OCI-LY1 (cell line): ENCODE data around the gene SYT1.

ENCODE experiments used
- H2AFZ ChIP-seq: fragments of 200-600 bp; sonication (generic), shearing (Covaris generic); 2 replicates; pipeline ENCODE4 v1.6.0; 2014; ENCODE audit warnings: antibody characterized with exemption, mild to moderate bottlenecking, low read length
- H3F3A ChIP-seq: fragments of 200-600 bp; sonication (generic), shearing (Covaris generic); 2 replicates; pipeline ENCODE4 v1.6.0; 2014; ENCODE audit warnings: mild to moderate bottlenecking, antibody characterized with exemption, low read length, moderate library complexity; ENCODE audit not compliant: insufficient read depth
- H3K27ac ChIP-seq: fragments of 200-600 bp; sonication (generic); 2 replicates; pipeline ENCODE4 v1.5.1; 2014; ENCODE audit warnings: low read length, mixed run types, mild to moderate bottlenecking, low read depth; ENCODE audit not compliant: poor library complexity, severe bottlenecking
- H3K27me3 ChIP-seq: fragments of 200-600 bp; sonication (generic); 2 replicates; pipeline ENCODE4 v1.6.0; 2014; ENCODE audit warnings: antibody characterized with exemption, mild to moderate bottlenecking, low read length, moderate library complexity; ENCODE audit not compliant: insufficient read depth
- H3K36me3 ChIP-seq: fragments of 200-600 bp; sonication (generic); 2 replicates; pipeline ENCODE4 v1.6.1; 2014; ENCODE audit warnings: mild to moderate bottlenecking, antibody characterized with exemption, low read length, moderate library complexity, mixed read lengths; ENCODE audit not compliant: insufficient read depth
- H3K4me1 ChIP-seq: fragments of 200-600 bp; sonication (generic); 2 replicates; pipeline ENCODE4 v1.5.1; 2014; ENCODE audit warnings: mild to moderate bottlenecking, low read length, moderate library complexity; ENCODE audit not compliant: insufficient read depth, severe bottlenecking
- H3K4me2 ChIP-seq: fragments of 200-600 bp; sonication (generic), shearing (Covaris generic); 2 replicates; pipeline ENCODE4 v1.6.1; 2014; ENCODE audit warnings: low read length
- H3K4me3 ChIP-seq: fragments of 200-600 bp; sonication (generic); 2 replicates; pipeline ENCODE4 v1.5.1; 2014; ENCODE audit warnings: low read length, low read depth, mild to moderate bottlenecking, mixed read lengths; ENCODE audit not compliant: poor library complexity, severe bottlenecking
- H3K79me2 ChIP-seq: fragments of 200-600 bp; shearing (Covaris generic); 2 replicates; pipeline ENCODE4 v1.6.1; 2016; ENCODE audit warnings: mixed run types, low read length, mixed read lengths; ENCODE audit not compliant: insufficient read depth
- H3K9ac ChIP-seq: fragments of 200-600 bp; sonication (generic), shearing (Covaris generic); 2 replicates; pipeline ENCODE4 v1.6.1; 2014; ENCODE audit warnings: mild to moderate bottlenecking, low read length, mixed read lengths
- H3K9me2 ChIP-seq: fragments of 200-600 bp; sonication (generic), shearing (Covaris generic); 2 replicates; pipeline ENCODE4 v1.6.1; 2014; ENCODE audit warnings: low read depth, mild to moderate bottlenecking, low read length, mixed read lengths
- H3K9me3 ChIP-seq: fragments of 200-600 bp; shearing (Covaris generic); 2 replicates; pipeline ENCODE4 v1.6.1; 2014; ENCODE audit warnings: low read length, mixed read lengths
- H4K20me1 ChIP-seq: fragments of 200-600 bp; sonication (generic), shearing (Covaris generic); 2 replicates; pipeline ENCODE4 v1.6.0; 2016; ENCODE audit warnings: mild to moderate bottlenecking, low read length; ENCODE audit not compliant: insufficient read depth
- CTCF ChIP-seq: fragments of 200-600 bp; sonication (generic), shearing (Covaris generic); IDR thresholded peaks from 2 replicates; pipeline ENCODE4 v1.5.1; 2017; ENCODE audit warnings: mild to moderate bottlenecking, antibody characterized with exemption, low read length, moderate library complexity, mixed read lengths
- EZH2 ChIP-seq: fragments of 200-600 bp; sonication (generic), shearing (Covaris generic); IDR thresholded peaks from 2 replicates; pipeline ENCODE4 v1.8.0; 2017; ENCODE audit warnings: borderline replicate concordance, mixed run types, mild to moderate bottlenecking, antibody characterized with exemption, low read length, moderate library complexity, mixed read lengths

The SYT1 gene

GRCh38 chr12:79296133-79296532, 431.6 kb downstream of the SYT1 start:
- no peak overlapping the region for H3K4me3 ChIP-seq
- H3K9me3 ChIP-seq: no peaks in the 10 kb centered on the region
- H2AFZ ChIP-seq: no peak overlapping the region
- no peak overlapping the region for H3K27ac ChIP-seq
- TF ChIP-seq CTCF (no peak), EZH2 (no peak)
- H3K4me2 ChIP-seq: no peak overlapping the region
- no peaks in the 10 kb centered on the region for H3F3A ChIP-seq
- no peaks in the 10 kb centered on the region for H3K79me2 ChIP-seq
- no peaks in the 10 kb centered on the region for H3K27me3 ChIP-seq
- H3K4me1 ChIP-seq: no peaks in the 10 kb centered on the region
- no peak overlapping the region for H3K9ac ChIP-seq
- no peaks in the 10 kb centered on the region for H3K9me2 ChIP-seq
- H4K20me1 ChIP-seq: no peaks in the 10 kb centered on the region
- H3K36me3 ChIP-seq: no peaks in the 10 kb centered on the region

GRCh38 chr12:79296871-79297270, 432.3 kb downstream of the SYT1 start:
- Histone ChIP-seq H2AFZ (no peak overlapping the region), H4K20me1 (no peaks in the 10 kb centered on the region), H3K27me3 (no peaks in the 10 kb centered on the region), H3K4me3 (no peak overlapping the region), H3K36me3 (no peaks in the 10 kb centered on the region), H3K9me3 (no peaks in the 10 kb centered on the region), H3F3A (no peaks in the 10 kb centered on the region), H3K27ac (no peak overlapping the region), H3K9me2 (no peaks in the 10 kb centered on the region), H3K4me2 (no peak overlapping the region), H3K79me2 (no peaks in the 10 kb centered on the region), H3K4me1 (no peaks in the 10 kb centered on the region), H3K9ac (no peak overlapping the region)
- TF ChIP-seq CTCF (no peak), EZH2 (no peak)

GRCh38 chr12:79298506-79298905, 433.9 kb downstream of the SYT1 start:
- no peak overlapping the region for H3K4me2 ChIP-seq
- H4K20me1 ChIP-seq: no peaks in the 10 kb centered on the region
- no peak overlapping the region for H2AFZ ChIP-seq
- no peaks in the 10 kb centered on the region for H3K27me3 ChIP-seq
- no peak overlapping the region for H3K4me3 ChIP-seq
- H3K79me2 ChIP-seq: no peaks in the 10 kb centered on the region
- no peaks in the 10 kb centered on the region for H3F3A ChIP-seq
- H3K9ac ChIP-seq: no peak overlapping the region
- no peaks in the 10 kb centered on the region for H3K4me1 ChIP-seq
- H3K27ac ChIP-seq: no peak overlapping the region
- H3K36me3 ChIP-seq: no peaks in the 10 kb centered on the region
- H3K9me3 ChIP-seq: no peaks in the 10 kb centered on the region
- H3K9me2 ChIP-seq: no peaks in the 10 kb centered on the region
- no peak for TF ChIP-seq EZH2
- TF ChIP-seq CTCF: no peak
